KOPT-K1 (cell line): Measurements from ENCODE around the gene APLN.

Experiments
- H3K27ac ChIP-seq: fragments of 200-600 bp; sonication (generic); 2 replicates; pipeline ENCODE4 v1.5.1; 2016; ENCODE audit warnings: antibody characterized with exemption, mild to moderate bottlenecking, low read depth, low read length; ENCODE audit not compliant: poor library complexity, severe bottlenecking
- H3K36me3 ChIP-seq: fragments of 200-600 bp; sonication (generic); 2 replicates; pipeline ENCODE4 v1.5.1; 2017; ENCODE audit warnings: antibody characterized with exemption, mild to moderate bottlenecking, low read length, moderate library complexity; ENCODE audit not compliant: insufficient read depth
- H3K9me3 ChIP-seq: fragments of 200-600 bp; sonication (generic); 2 replicates; pipeline ENCODE4 v1.5.1; 2017; ENCODE audit warnings: antibody characterized with exemption, low read length, mild to moderate bottlenecking; ENCODE audit not compliant: insufficient read depth, poor library complexity, severe bottlenecking

APLN gene

DNA sequence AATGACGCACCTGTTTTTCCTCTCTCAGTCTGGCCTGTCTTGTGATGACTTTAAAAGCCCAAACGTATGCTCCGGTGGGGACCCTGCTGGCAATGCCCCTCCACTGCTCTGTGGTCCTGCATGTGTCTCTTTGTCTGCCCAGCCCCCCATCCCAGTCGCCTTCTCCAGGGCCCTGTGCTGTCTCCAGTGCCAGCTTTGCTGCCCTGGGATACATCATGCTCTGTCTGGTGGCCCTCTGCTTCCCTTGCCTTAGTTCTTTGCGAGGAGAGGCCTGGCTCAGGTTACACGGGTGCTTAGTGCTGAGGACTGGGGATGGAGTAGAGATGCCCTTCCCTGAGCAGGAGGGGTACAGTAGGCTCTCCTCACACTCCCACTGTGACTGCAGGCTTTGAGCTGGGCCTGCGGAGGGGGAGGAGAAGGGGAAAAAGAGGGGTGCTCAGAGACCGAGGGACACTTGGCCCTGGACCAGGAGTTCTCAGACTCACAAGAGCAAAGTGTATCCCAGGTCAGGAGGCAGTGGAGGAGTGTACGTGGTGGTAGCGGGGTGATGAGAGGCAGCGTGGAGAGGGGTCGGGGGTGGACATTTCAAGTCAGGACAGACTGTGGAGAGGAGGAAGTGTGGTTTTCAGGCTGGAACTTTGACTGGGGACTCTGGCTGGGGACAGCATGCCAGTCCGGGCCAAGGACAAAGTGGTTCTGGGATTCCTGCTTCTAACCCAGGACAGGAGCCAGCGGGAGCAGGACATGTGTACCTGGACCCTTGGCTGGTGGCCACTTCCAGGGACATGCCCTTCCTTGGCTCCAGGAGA lies 2.8 kb downstream of the APLN start:
- no peaks in the 10 kb centered on the region for H3K9me3 ChIP-seq
- H3K27ac ChIP-seq: peak overlapping the region; percentile 90
- H3K36me3 ChIP-seq: peaks cover 16% of the 10 kb centered on the region; the same call in 1 of the 2 replicates

- H3K27ac ChIP-seq: peak overlapping the region; percentile 90
- H3K9me3 ChIP-seq: no peaks in the 10 kb centered on the region
- peaks cover 18% of the 10 kb centered on the region; the same call in 1 of the 2 replicates for H3K36me3 ChIP-seq
Observed at GRCh38 chrX:129650821-129651510, 3.8 kb downstream of the APLN start.

- H3K27ac ChIP-seq: peak overlapping the region; percentile 90
- H3K36me3 ChIP-seq: peaks cover 18% of the 10 kb centered on the region; the same call in 1 of the 2 replicates
- H3K9me3 ChIP-seq: no peaks in the 10 kb centered on the region
Observed at GRCh38 chrX:129650183-129650689, 4.5 kb downstream of the APLN start.

DNA sequence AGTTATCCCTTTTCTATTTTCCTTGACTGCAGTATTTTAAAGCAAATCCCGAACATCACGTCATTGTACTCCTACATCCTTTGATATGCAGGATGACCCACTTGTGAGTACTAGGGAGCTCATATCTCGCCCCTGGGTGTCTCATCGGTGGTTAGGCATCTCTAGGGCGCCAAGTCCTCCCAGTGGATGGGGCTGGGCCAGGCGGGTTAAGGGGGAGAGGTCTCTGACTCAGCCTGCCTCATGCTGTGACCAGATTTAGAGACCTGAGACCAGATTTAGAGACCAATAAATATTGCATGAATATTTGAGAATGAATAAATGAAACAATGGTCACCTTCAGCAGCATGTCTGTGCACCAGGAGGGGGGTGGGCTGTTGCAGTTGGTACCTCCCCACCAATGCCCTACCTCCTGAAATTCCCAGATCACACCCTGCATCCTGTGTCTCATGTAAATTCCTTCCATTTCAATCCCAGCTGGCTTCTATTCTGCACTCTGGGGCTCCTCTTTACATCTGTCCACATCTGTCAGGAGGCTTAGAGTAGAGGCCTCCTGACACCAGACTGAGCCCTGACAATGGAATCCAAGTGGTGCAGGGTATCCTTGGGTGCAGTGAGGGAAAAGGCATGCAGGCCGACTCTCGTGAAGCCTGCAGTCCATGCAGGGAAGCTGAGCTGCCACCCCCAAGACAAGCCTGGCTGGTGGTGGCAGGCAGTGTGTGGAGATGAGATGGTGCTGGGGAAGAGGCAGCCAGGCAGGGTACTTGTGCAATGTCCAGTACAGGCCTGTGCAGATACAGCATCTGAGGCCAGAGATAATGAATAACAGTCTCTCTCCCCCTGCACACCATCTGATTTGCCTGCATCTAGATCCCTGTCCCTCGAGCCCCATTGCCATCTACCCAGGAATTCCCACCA lies 5.2 kb downstream of the APLN start:
- H3K36me3 ChIP-seq: peaks cover 18% of the 10 kb centered on the region; the same call in 1 of the 2 replicates
- peak overlapping the region; percentile 90 for H3K27ac ChIP-seq
- no peaks in the 10 kb centered on the region for H3K9me3 ChIP-seq

DNA sequence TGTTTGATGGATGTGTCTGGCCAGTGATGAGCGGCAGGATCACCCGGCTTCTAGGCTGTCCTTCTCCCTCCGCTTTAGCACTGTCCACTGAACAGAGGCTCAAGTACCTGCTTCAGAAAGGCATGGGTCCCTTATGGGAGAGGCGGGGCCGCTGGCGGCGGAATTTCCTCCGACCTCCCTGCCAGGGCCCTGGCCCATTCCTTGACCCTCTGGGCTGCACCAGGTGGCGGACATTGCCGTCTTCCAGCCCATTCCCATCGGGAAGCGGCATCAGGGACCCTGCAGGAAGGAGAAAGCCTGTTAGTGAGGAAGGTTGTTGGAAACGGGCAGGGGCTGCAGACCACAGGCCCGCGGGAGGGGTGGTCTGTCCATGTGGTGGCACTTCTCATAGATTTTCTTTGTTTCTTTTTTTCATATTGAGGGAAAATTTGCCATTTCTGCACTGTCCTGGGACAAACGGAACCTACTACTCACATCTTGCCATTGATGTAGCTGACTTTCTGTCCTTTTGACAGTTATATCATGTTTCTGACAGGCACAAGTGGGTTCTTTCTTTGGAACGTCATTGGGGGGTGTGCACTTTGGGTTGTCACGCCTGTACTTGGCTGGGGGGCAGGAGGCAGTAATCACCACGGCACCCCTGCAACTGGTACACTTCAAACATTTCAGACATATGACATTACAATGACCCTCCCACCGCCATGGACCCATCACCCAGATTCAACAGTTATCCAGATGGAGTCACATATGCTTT lies 6.1 kb downstream of the APLN start:
- Histone ChIP-seq H3K27ac (no peak overlapping the region), H3K9me3 (no peaks in the 10 kb centered on the region), H3K36me3 (peaks cover 18% of the 10 kb centered on the region; the same call in 1 of the 2 replicates)

DNA sequence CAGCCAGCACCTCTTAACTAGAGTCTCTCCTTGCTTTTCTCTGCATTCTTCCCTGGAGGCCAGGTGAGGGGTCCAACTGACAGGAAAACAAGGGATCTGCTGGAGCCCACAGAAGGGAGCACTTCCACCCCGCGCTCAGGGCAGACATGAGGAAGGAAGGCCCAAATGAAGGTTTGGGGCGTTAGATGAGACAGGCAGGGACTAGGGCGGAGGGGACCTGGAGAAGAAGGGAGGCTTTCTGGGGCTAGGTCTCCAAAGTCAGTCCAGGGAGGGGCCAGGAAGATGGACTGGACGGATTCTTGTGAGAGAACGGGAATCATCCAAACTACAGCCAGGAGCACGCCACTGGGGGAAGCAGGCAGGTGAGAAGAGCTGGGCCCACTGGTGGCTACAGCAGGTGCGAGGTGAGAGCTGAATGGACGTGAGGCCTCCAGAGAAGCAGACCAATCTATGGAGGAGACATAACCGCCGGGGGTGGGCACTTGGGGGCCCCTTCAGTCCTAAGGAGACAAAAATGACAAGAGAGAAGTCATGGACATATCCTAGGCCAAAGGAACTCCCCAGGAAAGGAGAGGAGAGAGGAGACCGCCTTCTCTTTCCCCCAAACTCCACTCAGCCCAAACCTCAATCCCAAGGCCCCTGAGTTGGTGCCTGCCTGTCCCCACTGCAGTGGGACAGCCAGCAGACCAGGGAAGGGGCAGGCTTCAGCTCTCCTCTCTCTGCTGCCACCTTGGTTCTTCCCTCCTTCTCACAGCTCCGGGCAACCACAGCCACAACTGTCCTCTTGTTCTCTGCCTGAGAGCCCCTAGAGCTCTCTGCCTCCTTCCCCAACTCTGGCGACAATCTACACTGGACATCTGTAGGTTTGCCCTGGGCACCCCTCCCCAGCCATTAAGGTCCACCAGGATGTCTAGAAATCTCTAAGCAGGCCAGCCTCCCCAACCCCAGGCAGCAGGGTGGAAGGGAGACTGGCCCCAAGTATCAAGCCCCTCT lies 7.0 kb downstream of the APLN start:
- H3K9me3 ChIP-seq: no peaks in the 10 kb centered on the region

DNA sequence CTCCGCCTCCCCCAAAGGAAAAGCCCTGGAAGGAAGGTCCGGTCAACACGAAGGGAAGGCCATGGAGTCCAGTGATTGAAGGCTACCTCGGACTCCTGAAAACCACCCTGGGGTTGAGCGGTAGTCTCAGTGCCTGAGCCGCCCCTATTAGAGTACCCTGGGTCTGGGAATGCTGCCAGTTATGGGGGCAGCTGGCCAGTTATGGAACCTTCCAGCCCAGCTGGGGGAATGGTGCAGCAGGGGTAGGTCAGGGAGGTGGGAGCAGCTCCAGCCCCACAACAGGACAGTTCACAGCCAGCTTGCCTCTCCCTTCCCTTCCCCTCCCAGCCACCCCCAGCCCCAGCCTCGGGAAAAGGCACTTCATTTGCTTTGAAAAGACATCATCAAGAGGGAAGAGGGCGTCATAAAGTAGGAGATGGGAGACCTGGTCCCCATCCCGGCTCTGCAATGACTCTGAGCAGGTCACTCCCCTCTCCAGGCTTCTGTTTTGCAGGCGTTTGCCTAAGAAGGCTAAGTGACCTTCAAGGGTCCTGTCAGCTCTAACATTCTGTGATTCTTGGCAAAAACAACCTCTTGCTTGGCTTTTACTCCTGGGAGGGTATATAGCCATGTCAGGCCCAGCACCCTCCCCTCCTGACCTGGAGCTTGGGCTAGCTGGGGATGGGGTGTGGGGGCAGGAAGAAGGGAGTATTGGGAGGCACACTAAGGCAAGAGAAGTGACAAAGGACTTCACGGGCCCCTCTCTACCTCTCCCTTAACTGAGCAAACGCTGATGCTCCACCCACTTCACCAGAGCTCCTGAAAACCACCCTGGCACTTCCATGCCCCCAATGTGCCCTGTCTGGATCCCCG lies 8.0 kb downstream of the APLN start:
- no peaks in the 10 kb centered on the region for H3K9me3 ChIP-seq
- H3K36me3 ChIP-seq: peaks cover 18% of the 10 kb centered on the region; the same call in 1 of the 2 replicates
- no peak overlapping the region for H3K27ac ChIP-seq

More for the DNA sequence above, 7.0 kb downstream of the APLN start:
- peaks cover 18% of the 10 kb centered on the region; the same call in 1 of the 2 replicates for H3K36me3 ChIP-seq
- H3K27ac ChIP-seq: no peak overlapping the region

DNA sequence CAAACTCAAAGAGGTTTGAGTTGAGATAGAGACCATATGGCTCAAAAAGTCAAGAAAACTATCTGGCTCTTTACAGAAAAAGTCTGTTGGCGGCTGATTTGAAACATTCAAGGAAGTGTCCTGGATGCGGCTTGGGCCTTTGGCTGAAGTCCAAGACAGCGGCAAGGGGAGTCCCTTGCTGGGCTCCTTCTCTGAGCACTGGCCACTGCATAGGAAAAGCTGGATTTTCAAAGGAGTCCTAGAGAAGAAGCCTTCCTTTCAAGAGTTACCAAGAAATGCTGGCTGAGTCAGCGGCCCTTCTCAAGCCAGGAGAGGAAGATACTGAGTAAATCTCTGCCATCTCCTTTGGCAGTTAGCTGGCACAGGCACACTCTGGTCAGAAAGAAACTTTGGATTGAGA lies 12.1 kb downstream of the APLN start:
- H3K36me3 ChIP-seq: peaks cover 8% of the 10 kb centered on the region; the same call in 1 of the 2 replicates
- no peak overlapping the region for H3K27ac ChIP-seq
- H3K9me3 ChIP-seq: no peaks in the 10 kb centered on the region

DNA sequence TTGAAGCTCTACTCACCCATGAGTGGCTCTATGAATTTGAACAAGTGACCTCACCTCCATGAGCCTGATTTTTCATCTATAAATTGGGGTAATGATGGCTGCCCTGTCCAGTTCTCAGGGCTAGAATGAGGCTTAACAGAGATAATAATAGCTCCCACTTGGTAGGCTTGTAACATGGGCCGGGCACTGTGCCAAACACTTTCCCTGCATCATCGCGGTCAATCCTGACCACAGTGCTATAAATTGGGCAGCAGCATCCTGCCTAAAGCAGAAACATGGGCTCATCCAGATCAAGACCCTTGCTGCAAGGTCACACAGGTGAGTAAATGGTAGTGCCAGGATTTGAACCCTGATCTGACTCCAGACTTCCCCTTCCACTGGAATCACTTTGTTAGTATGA lies 12.8 kb downstream of the APLN start:
- H3K27ac ChIP-seq: no peak overlapping the region
- no peaks in the 10 kb centered on the region for H3K9me3 ChIP-seq
- H3K36me3 ChIP-seq: peaks cover 1% of the 10 kb centered on the region; the same call in 1 of the 2 replicates

DNA sequence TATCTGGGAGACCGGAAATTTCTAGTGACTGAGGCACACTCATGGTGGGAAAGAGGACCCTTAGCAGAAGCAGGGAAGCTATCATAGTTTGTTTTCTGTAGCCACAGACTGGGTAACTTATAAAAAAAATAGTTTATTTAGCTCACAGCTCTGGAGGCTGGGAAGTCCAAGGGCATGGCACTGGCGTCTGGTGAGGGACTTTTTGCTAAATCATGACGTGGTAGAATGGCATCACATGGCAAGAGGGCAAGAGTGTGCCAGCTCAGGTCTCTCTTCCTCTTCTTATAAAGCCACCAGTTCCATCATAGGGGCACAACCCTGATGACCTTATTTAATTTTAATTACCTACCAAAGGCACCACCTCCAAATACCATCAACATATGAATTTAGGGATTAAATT lies 13.3 kb downstream of the APLN start:
- Histone ChIP-seq H3K9me3 (no peaks in the 10 kb centered on the region), H3K27ac (no peak overlapping the region), H3K36me3 (no peaks in the 10 kb centered on the region; the same call in 1 of the 2 replicates)

GRCh38 chrX:129640737-129641136 lies 14.0 kb downstream of the APLN start:
- Histone ChIP-seq H3K9me3 (no peaks in the 10 kb centered on the region), H3K27ac (no peak overlapping the region), H3K36me3 (no peaks in the 10 kb centered on the region; the same call in 1 of the 2 replicates)

- Histone ChIP-seq H3K36me3 (no peaks in the 10 kb centered on the region), H3K9me3 (no peaks in the 10 kb centered on the region), H3K27ac (no peak overlapping the region)
Observed at GRCh38 chrX:129638917-129639316, 15.8 kb downstream of the APLN start.
